Loucy (cell line): ENCODE results near the gene TMED6.

Source experiments
- H2AFZ ChIP-seq: fragments of 200-600 bp; sonication (generic); 2 replicates; pipeline ENCODE4 v1.6.0; 2016; ENCODE audit warnings: antibody characterized with exemption, mild to moderate bottlenecking, low read length, moderate library complexity
- H3F3A ChIP-seq: fragments of 200-600 bp; 2 replicates; pipeline ENCODE4 v1.6.0; 2016; ENCODE audit warnings: antibody characterized with exemption, low read depth, mild to moderate bottlenecking
- H3K27me3 ChIP-seq: fragments of 200-600 bp; sonication (generic); 2 replicates; pipeline ENCODE4 v1.6.1; 2014; ENCODE audit warnings: low read length, mild to moderate bottlenecking; ENCODE audit not compliant: insufficient read depth, poor library complexity, severe bottlenecking
- H3K36me3 ChIP-seq: fragments of 200-600 bp; sonication (generic); 2 replicates; pipeline ENCODE4 v1.6.1; 2016; ENCODE audit warnings: low read length; ENCODE audit not compliant: insufficient read depth
- H3K4me1 ChIP-seq: fragments of 200-600 bp; sonication (generic); 2 replicates; pipeline ENCODE4 v1.5.1; 2014; ENCODE audit warnings: low read length, mild to moderate bottlenecking; ENCODE audit not compliant: insufficient read depth, poor library complexity, severe bottlenecking
- H3K4me2 ChIP-seq: fragments of 200-600 bp; sonication (generic); 2 replicates; pipeline ENCODE4 v1.6.0; 2014; ENCODE audit warnings: antibody characterized with exemption, low read length, low read depth, mild to moderate bottlenecking; ENCODE audit not compliant: poor library complexity, severe bottlenecking
- H3K4me3 ChIP-seq: fragments of 200-600 bp; sonication (generic); 2 replicates; pipeline ENCODE4 v1.5.1; 2014; ENCODE audit warnings: low read length, mild to moderate bottlenecking, mixed read lengths; ENCODE audit not compliant: poor library complexity, severe bottlenecking
- H3K79me2 ChIP-seq: fragments of 200-600 bp; sonication (generic); 2 replicates; pipeline ENCODE4 v1.6.1; 2014; ENCODE audit warnings: low read length; ENCODE audit not compliant: insufficient read depth
- H3K9ac ChIP-seq: fragments of 200-600 bp; sonication (generic); 2 replicates; pipeline ENCODE4 v1.6.0; 2014; ENCODE audit warnings: mild to moderate bottlenecking, low read depth, low read length, moderate library complexity; ENCODE audit not compliant: poor library complexity, severe bottlenecking
- H3K9me2 ChIP-seq: fragments of 200-600 bp; sonication (generic); replicated peaks from 2 replicates; pipeline ENCODE4 v1.6.1; 2016; ENCODE audit warnings: low read depth, low read length, mixed read lengths
- H3K9me3 ChIP-seq: fragments of 200-600 bp; sonication (generic); 2 replicates; pipeline ENCODE4 v1.6.1; 2014; ENCODE audit warnings: mild to moderate bottlenecking, antibody characterized with exemption, low read length, low read depth; ENCODE audit not compliant: insufficient read depth
- H4K20me1 ChIP-seq: fragments of 200-600 bp; sonication (generic); 2 replicates; pipeline ENCODE4 v1.6.0; 2014; ENCODE audit warnings: antibody characterized with exemption, low read length, mild to moderate bottlenecking; ENCODE audit not compliant: insufficient read depth, poor library complexity, severe bottlenecking
- EZH2phosphoT487 ChIP-seq: fragments of 200-600 bp; IDR thresholded peaks from 2 replicates; pipeline ENCODE4 v1.6.1; 2018; ENCODE audit warnings: antibody characterized with exemption, mild to moderate bottlenecking, moderate library complexity, borderline replicate concordance
- TF ChIP-seq, protein P1 (sequence below): fragments of 200-600 bp; sonication (generic); conservative IDR thresholded peaks from 2 replicates; pipeline ENCODE4 v1.5.1; 2014; ENCODE audit warnings: mild to moderate bottlenecking, antibody characterized with exemption, low read length

The TMED6 gene

DNA sequence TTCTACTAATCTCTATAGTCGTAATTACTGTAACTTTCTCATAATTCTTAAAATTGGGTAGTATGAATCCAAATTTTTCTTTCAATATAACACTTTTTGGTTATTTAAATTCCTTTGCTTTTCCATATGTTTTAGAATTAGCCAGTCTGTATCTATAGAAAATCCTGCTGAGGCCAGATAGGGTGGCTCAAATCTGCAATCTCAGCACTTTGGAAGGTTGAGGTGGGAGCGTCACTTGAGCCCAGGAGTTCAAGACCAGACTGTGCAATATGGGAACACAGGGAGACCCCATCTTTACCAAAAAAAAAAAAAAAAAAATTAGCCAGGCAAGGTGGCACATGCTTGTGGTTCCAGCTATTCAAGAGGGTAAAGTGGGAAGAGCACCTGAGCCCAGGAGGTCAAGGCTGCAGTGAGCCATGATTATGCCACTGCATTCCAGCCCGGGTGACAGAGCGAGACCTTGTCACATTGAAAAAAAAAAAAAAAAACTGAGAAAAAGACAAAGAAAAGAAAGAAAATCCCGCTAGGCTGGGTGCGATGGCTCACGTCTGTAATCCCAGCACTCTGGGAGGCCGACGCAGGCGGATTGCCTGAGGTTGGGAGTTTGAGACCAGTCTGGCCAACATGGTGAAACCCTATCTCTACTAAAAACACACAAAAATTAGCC is 24.9 kb upstream of the TMED6 start:
- no peaks in the 10 kb centered on the region for H3K4me1 ChIP-seq
- TF ChIP-seq EZH2phosphoT487: no peak
- TF ChIP-seq, protein P1, sequence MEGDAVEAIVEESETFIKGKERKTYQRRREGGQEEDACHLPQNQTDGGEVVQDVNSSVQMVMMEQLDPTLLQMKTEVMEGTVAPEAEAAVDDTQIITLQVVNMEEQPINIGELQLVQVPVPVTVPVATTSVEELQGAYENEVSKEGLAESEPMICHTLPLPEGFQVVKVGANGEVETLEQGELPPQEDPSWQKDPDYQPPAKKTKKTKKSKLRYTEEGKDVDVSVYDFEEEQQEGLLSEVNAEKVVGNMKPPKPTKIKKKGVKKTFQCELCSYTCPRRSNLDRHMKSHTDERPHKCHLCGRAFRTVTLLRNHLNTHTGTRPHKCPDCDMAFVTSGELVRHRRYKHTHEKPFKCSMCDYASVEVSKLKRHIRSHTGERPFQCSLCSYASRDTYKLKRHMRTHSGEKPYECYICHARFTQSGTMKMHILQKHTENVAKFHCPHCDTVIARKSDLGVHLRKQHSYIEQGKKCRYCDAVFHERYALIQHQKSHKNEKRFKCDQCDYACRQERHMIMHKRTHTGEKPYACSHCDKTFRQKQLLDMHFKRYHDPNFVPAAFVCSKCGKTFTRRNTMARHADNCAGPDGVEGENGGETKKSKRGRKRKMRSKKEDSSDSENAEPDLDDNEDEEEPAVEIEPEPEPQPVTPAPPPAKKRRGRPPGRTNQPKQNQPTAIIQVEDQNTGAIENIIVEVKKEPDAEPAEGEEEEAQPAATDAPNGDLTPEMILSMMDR: no peak
- H3K4me3 ChIP-seq: no peak overlapping the region
- H3F3A ChIP-seq: no peaks in the 10 kb centered on the region
- H3K9me2 ChIP-seq: no peaks in the 10 kb centered on the region
- peaks cover 16% of the 10 kb centered on the region; the same call in 1 of the 2 replicates for H3K36me3 ChIP-seq
- no peaks in the 10 kb centered on the region for H3K9me3 ChIP-seq
- no peaks in the 10 kb centered on the region for H4K20me1 ChIP-seq
- H3K79me2 ChIP-seq: peaks cover 13% of the 10 kb centered on the region
- H3K9ac ChIP-seq: no peak overlapping the region
- H3K4me2 ChIP-seq: no peak overlapping the region
- no peaks in the 10 kb centered on the region for H3K27me3 ChIP-seq
- H2AFZ ChIP-seq: no peak overlapping the region

DNA sequence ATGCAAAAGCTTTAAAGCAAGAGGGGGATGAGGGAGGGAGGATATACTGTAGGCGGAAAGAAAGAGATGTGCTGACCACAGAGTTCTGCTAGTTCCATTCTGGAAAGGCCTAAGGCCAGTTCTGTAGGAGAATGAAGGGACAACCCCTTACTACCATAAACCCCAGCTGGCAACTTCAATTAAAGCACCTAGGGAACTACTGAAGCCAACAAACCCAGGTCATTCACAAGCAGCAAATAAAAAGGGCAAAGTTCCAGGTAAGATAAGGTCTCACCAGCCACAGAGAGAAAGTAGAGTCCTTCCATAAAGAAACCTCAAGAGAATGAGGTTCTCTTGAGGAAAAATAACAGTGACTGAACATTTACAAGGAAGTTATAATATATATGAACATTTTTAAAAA is 21.4 kb upstream of the TMED6 start:
- Histone ChIP-seq H3K9ac (no peak overlapping the region), H3K4me3 (no peak overlapping the region), H3K4me1 (peaks cover 3% of the 10 kb centered on the region), H3K79me2 (peaks cover 4% of the 10 kb centered on the region; the same call in 1 of the 2 replicates), H3F3A (no peaks in the 10 kb centered on the region), H3K36me3 (peaks cover 27% of the 10 kb centered on the region; the same call in 1 of the 2 replicates), H2AFZ (no peak overlapping the region), H3K27me3 (no peaks in the 10 kb centered on the region), H3K9me2 (no peaks in the 10 kb centered on the region), H3K4me2 (no peak overlapping the region), H3K9me3 (no peaks in the 10 kb centered on the region), H4K20me1 (no peaks in the 10 kb centered on the region)
- TF ChIP-seq, protein P1: no peak
- no peak for TF ChIP-seq EZH2phosphoT487

DNA sequence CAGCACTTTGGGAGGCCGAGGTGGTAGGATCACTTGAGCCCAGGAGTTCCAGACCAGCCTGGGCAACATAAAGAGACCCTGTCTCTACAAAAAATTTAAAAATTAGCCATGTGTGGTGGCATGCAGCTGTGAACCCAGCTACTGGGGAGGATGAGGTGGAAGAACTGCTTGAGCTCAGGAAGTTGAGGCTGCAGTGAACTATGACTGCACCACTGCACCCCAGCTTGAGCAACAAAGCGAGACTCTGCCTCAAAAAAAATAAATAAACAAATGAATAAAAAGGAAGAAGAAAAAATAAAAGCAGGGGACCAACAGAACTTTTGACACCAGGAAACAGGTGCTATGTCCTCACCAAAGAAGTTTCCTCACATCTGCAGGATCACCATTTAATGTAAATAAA is 20.0 kb upstream of the TMED6 start:
- TF ChIP-seq, protein P1: no peak
- no peak for TF ChIP-seq EZH2phosphoT487
- Histone ChIP-seq H3K79me2 (peaks cover 4% of the 10 kb centered on the region; the same call in 1 of the 2 replicates), H3K4me3 (no peak overlapping the region), H3K4me2 (no peak overlapping the region), H2AFZ (no peak overlapping the region), H3K36me3 (peaks cover 39% of the 10 kb centered on the region; the same call in 1 of the 2 replicates), H4K20me1 (no peaks in the 10 kb centered on the region), H3K9me3 (no peaks in the 10 kb centered on the region), H3K4me1 (peaks cover 3% of the 10 kb centered on the region), H3F3A (no peaks in the 10 kb centered on the region), H3K27me3 (no peaks in the 10 kb centered on the region), H3K9me2 (no peaks in the 10 kb centered on the region), H3K9ac (no peak overlapping the region)
